GM12892 (cell line): ENCODE results near the gene CELF2.

Experiments
- POLR2A ChIP-seq: IDR thresholded peaks from 2 replicates; pipeline ENCODE4 v1.6.1; 2011; ENCODE audit warnings: low read depth, low read length, control low read depth
- POLR2AphosphoS5 ChIP-seq: IDR thresholded peaks from 2 replicates; pipeline ENCODE4 v1.6.1; 2011; ENCODE audit warnings: low read depth, low read length, control low read depth
- TAF1 ChIP-seq: IDR thresholded peaks from 2 replicates; pipeline ENCODE4 v1.6.1; 2011; ENCODE audit warnings: low read depth, mild to moderate bottlenecking, control low read depth, low read length, borderline replicate concordance

GRCh38 chr10:11260170-11260569 is 242.5 kb downstream of the CELF2 start:
- TF ChIP-seq TAF1 (no peak), POLR2A (no peak), POLR2AphosphoS5 (no peak)
